Vein endothelial cell (primary cell): ENCODE results near the gene AQR. TPM values are rescaled to one million over a fixed set of nuclear protein-coding genes. Genes with fewer than 3 reads are reported as not detected.

Source experiments
- total RNA-seq: library from RNA; depleted of rRNA; stranded (reverse); fragments of >200 nt; gene quantifications from 2 replicates; pipeline ENCODE4 v1.2.3, GENCODE V29; 2012

The AQR gene
- 30.4 and 43.9 TPM in 2 replicates for total RNA-seq

DNA sequence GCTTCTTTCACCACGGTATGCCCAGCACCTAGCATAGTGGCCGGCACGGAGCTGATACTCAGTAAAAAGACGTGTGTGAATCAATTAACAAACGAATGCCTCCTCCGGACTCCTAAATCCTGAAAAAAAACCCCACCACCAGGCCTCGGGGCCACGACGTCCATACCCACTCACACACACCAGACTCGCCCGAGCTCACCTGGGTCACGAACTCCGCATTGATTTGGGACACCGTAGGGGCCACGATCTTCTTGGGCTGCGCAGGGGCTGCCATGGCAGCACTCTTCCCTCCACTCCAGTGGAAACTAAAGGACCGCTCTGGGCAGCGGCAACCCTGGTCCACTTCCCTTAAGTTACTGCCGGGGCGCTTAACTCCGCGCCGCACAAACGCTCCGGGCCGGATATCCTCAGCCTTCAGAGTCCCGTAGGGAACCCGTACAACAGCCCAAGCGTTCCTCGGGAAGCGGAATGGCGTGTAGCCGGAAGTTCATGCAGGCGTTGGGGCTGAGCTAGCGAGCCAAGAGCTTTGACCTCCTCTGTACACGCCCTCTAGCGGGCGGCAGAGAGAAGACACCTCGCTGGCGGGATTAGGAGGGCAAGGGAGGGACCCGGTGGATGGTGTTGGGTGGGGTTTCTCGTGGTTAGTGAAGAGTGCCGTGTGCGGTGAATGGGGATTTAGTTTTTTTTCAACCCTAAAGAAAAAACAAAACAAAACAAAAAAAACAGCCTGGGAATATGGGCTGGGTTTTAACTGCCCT, at the start of gene AQR:
AQR (minus strand) TSS at position 403 of the 758 bp plus-strand sequence; CDS start at position 274, 129 bp downstream.

DNA sequence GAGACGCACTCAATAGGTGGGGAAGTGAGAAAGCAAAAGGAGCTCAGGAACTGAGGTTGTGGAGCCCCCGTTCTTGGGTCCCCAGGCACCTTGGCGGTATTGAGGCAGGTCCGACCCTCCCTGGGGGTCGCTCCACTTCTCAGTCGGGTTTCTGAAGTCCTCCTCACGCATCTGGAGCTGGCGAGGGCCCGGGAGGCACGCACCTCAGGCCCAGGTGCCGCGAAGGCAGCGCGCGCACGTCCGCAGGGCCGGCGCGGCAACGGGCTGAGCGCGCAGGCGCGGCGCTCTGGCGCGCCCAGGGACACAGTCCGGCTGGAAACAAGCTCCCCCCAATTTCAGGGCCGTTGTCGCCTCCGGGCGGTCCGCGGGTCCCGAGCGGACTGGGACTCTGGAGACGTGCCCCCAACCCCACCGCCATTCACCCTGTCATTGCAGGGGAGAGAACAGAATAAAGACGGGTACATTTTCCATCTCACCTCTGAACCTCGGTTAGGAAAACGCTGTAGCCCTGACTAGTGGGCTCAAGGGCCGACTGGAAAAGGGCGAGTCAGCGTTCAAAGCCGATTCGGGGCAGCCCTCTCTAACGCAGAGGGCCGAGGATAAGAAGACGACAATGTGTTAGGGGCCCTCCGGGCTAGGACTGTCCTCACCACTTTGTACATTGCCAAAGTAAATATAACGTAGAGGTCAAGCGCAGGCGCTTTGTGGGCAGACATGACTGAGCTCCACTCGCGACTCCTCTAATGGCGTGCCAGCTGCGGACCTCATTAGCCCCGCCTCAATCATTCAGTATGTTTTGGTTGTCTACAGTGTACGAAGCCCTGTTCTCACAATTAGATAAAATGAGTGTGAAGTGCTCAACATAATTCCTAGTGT, 18.7 kb upstream of the AQR start, which contains the start of gene ZNF770:
ZNF770 (minus strand) TSS at position 261 of the 876 bp plus-strand sequence. CDS start 4,853 bp downstream, outside the sequence.

Other genes with a start within 250 kb of the AQR start
- gene GJD2, start 214.7 kb downstream of the AQR start, total RNA-seq, result not detected in 2 replicates
- gene ACTC1, start 174.2 kb downstream of the AQR start, total RNA-seq, result not detected in 2 replicates
- 32.7 and 40.4 TPM in 2 replicates for gene ZNF770, start 18.5 kb upstream of the AQR start, total RNA-seq
- 0.38 TPM in 1 of 2 replicates, not detected in the other for gene NANOGP8, start 115.6 kb upstream of the AQR start, total RNA-seq